Heart right ventricle (tissue), 16 donors: ENCODE measurements around the gene AHSP. TPM values are rescaled to one million over a fixed set of nuclear protein-coding genes. Genes with fewer than 3 reads are reported as not detected.

ENCODE experiments used
- ATAC-seq, 8 donors: fragments of 200-7000 bp; cut with Tn5 transposase; one replicate each; pipeline ENCODE4 v1.9.1; 2020; ENCODE audit warnings: mild to moderate bottlenecking in 8 of 8, moderate library complexity in 8 of 8, moderate number of reproducible peaks in 1 of 8
- DNase-seq, 2 donors: peaks; one replicate each; pipeline ENCODE4 v3.0.0-alpha.2; 2020
- H3K27ac ChIP-seq, 10 donors: fragments of 200-600 bp; sonication (generic) in 2 of 10; one replicate each; pipeline versions ENCODE4 v1.5.0 to v1.8.0; 2020 to 2022; ENCODE audit warnings: mild to moderate bottlenecking in 3 of 10
- H3K27me3 ChIP-seq, 7 donors: fragments of 200-600 bp; one replicate each; pipeline ENCODE4 v1.8.0; 2021 to 2022; ENCODE audit warnings: mild to moderate bottlenecking in 2 of 7
- H3K36me3 ChIP-seq, 9 donors: fragments of 200-600 bp; sonication (generic) in 1 of 9; one replicate each; pipeline versions ENCODE4 v1.5.0 to v1.8.0; 2020 to 2022; ENCODE audit warnings: mild to moderate bottlenecking in 2 of 9
- H3K4me1 ChIP-seq, 9 donors: fragments of 200-600 bp; sonication (generic) in 1 of 9; one replicate each; pipeline versions ENCODE4 v1.5.0 to v1.8.0; 2020 to 2022; ENCODE audit warnings: mild to moderate bottlenecking in 4 of 9
- H3K4me3 ChIP-seq, 10 donors: fragments of 200-600 bp; sonication (generic) in 2 of 10; one replicate each; pipeline versions ENCODE4 v1.5.0 to v1.8.0; 2020 to 2022; ENCODE audit warnings: mild to moderate bottlenecking in 7 of 10, moderate library complexity in 2 of 10
- H3K9me3 ChIP-seq, 11 donors: fragments of 200-600 bp in 10 of 11; sonication (generic) in 2 of 11; one replicate each; pipeline versions ENCODE4 v1.5.0 to v1.8.0; 2013 to 2022; ENCODE audit warnings: mild to moderate bottlenecking in 2 of 11, control low read depth in 1 of 11, moderate library complexity in 1 of 11
- CTCF ChIP-seq, 9 donors: fragments of 200-600 bp; sonication (generic) in 2 of 9; IDR thresholded peaks; one replicate each; pipeline versions ENCODE4 v1.5.0 to v1.8.0; 2021 to 2022; ENCODE audit warnings: antibody characterized with exemption in 9 of 9, mild to moderate bottlenecking in 5 of 9, moderate library complexity in 1 of 9
- WGBS, 2 donors: extraction: QIAGEN DNeasy Blood & Tissue Kit; methylation state at CpG; one replicate each; pipeline ENCODE4 v1.1.7; 2013; ENCODE audit warnings: inconsistent platforms in 1 of 2; 5-methylcytosine and 5-hydroxymethylcytosine counted together
- intact Hi-C, 10 donors: fragments of 100-400 bp; cut with DNase I; formaldehyde crosslinking; loops; one replicate each; pipeline versions ENCODE4 v1.11.1 to v1.14.2; 2022
- polyA plus RNA-seq, 2 donors: library from polyadenylated mRNA; stranded (reverse); fragments of 200-250 nt; gene quantifications; one replicate each; pipeline ENCODE4 v1.2.3, GENCODE V29; 2013
- total RNA-seq, 10 donors: library from RNA; stranded (reverse); fragmentation: NEBNext Ultra II Directional in 3 of 10; extraction: Animal tissue kit (Norgen Biotek cat#: 25700) in 3 of 10; gene quantifications; one replicate each; pipeline versions ENCODE4 v1.2.1 to v1.2.4, GENCODE V29; 2021 to 2023
- donor health status: Arrhythmogenic right ventricular cardiomyopathy.
- donor health status: ischemic (EF 13 %, LVEDD 7.1; RV severe dilation, severe dysfunction).
- donor health status: healthy with polysubstance abuse.
- donor health status: DM: no; HTN: yes; CAD: no.
- donor health status: DM: no; HTN: no; CAD: no.
- donor health status: ischemic (EF 25% LVEDD 6.9; RV normal size, moderate dysfunction).
- donor health status: ischemic (EF 25% LVEDD 5.7; RV mildly dilated, moderate dysfunction).
- donor health status: healthy.
- donor health status: DM: yes; HTN: yes; CAD: no.
- donor health status: Ischemic cardiomyopathy.
- donor health status: ischemic (EF 35%, LVEDD 5.7; RV mildly dilated, moderate dysfunction).
- donor health status: nonischemic (EF 11% LVEDD 7.7; RV severe dilation, severe dysfunction).
- donor health status: DM: yes; HTN: yes; CAD: no.
- donor health status: PGD.
- donor health status: ischemic (EF 29% LVEDD 5.4; RV normal size, mild dysfunction).
- donor health status: nonischemic (EF 23%, LVEDD 6.1; RV moderate dilation, normal function).

Gene AHSP
- total and polyA plus RNA-seq, 12 donors, result not detected

DNA sequence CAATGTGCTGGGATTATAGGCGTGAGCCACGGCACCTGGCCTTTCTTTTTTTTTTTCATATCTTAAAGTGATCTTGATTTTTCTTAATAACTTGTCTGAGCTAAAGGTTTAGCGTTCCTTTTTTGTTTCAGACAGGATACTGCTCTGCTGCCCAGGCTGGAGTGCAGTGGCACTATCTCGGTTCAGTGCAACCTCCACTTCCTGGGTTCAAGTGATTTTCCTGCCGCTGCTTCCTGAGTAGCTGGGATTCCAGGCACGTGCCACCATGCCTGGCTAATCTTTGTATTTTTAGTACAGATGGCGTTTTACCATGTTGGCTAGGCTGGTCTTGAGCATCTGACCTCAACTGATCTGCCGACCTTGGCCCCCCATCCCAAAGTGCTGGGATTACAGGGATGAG is 23.5 kb upstream of the AHSP start:
- peak overlapping the region in 7 of 10 donors; percentile 22 to 72 (median 54) for H3K27ac ChIP-seq

DNA sequence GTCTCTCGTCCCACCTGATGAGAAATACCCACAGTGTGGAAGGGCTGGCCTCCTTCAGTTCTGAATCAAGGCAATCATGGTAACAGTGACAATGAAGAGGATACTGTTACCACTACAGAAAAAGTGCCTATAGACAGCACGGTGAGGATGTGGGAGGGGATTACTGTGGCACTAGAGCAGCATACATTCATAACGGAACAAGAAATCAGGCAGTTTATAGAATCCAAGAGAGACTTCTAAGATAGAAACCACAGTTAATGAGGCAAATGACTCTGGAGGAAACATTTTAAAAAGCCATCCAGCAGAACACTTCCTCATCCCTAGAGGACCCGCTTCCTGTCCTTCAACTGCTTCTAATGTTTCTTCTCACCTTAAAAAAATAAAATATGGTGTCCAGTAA is 22.2 kb upstream of the AHSP start:
- no peak for ATAC-seq
- Histone ChIP-seq H3K36me3 (peaks cover 0 to 17% (median 3%) of the 10 kb centered on the region in 9 donors), H3K27ac (peak overlapping the region in 2 of 10 donors; percentile 67 to 72), H3K9me3 (no peaks in the 10 kb centered on the region), H3K27me3 (no peaks in the 10 kb centered on the region), H3K4me3 (no peak overlapping the region), H3K4me1 (peaks cover 5 to 70% (median 52%) of the 10 kb centered on the region in 9 donors)
- TF ChIP-seq CTCF (IDR thresholded peaks at IDR 0.05), result no peak
- no peak for DNase-seq
- 63 to 71% methylated on average over 4 of the region's 4 CpGs for WGBS, 2 donors
- intact Hi-C loops, result loop anchor here in 6 of 10 donors (5.0 to 10.0 kb wide), 5 partner anchors 33 to 359 kb away; partner anchors contain the start of gene TGFB1I1 (in 4 of the 6)

More for the DNA sequence above, 23.5 kb upstream of the AHSP start:
- Histone ChIP-seq H3K4me1 (peaks cover 2 to 60% (median 46%) of the 10 kb centered on the region in 9 donors), H3K27me3 (no peaks in the 10 kb centered on the region), H3K36me3 (peaks cover 0 to 30% (median 16%) of the 10 kb centered on the region in 9 donors), H3K9me3 (no peaks in the 10 kb centered on the region), H3K4me3 (no peak overlapping the region)
- DNase-seq (no peak), ATAC-seq (peak in 2 of 8 donors; percentile 9 to 44)
- intact Hi-C loops, result loop anchor here in 2 of 10 donors (5.0 to 10.0 kb wide), 4 partner anchors 42 to 361 kb away; a partner anchor contains a TSS
- no peak for TF ChIP-seq CTCF (IDR thresholded peaks at IDR 0.05)
- 30 to 34% methylated on average over 8 of the region's 8 CpGs for WGBS, 2 donors

DNA sequence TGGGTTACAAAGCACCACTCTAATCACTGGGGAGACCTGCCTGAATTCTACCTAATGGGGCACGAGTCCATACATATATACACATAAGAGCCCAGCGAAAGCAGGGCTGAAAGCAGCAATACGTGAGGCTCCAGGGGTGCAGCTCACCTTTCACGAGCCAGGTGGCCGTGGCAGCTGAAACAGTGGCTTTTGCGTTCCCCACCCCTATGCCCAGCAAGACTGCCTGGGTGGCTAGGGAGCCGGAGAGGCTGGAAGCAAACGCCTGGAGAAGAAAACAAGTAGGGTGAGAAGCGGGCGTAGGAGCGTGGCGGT is 20.1 kb upstream of the AHSP start:
- TF ChIP-seq CTCF (IDR thresholded peaks at IDR 0.05), result no peak
- WGBS, 2 donors, result 1 to 2% methylated on average over 12 of the region's 12 CpGs
- peak in 3 of 8 donors; percentile 3 to 16 (median 9) for ATAC-seq
- H3K27me3 ChIP-seq, result no peaks in the 10 kb centered on the region
- intact Hi-C loops, result loop anchor here in 6 of 10 donors (5.0 to 10.0 kb wide), 5 partner anchors 35 to 357 kb away; partner anchors contain the start of gene TGFB1I1 (in 4 of the 6)
- DNase-seq, result no peak
- peak overlapping the region; percentile 83 to 99 (median 95) for H3K27ac ChIP-seq
- no peaks in the 10 kb centered on the region for H3K9me3 ChIP-seq
- peaks cover 0 to 15% (median 0%) of the 10 kb centered on the region in 9 donors for H3K36me3 ChIP-seq
- peaks cover 5 to 64% (median 52%) of the 10 kb centered on the region in 9 donors for H3K4me1 ChIP-seq
- H3K4me3 ChIP-seq, result peak overlapping the region; percentile 79 to 98 (median 88)

DNA sequence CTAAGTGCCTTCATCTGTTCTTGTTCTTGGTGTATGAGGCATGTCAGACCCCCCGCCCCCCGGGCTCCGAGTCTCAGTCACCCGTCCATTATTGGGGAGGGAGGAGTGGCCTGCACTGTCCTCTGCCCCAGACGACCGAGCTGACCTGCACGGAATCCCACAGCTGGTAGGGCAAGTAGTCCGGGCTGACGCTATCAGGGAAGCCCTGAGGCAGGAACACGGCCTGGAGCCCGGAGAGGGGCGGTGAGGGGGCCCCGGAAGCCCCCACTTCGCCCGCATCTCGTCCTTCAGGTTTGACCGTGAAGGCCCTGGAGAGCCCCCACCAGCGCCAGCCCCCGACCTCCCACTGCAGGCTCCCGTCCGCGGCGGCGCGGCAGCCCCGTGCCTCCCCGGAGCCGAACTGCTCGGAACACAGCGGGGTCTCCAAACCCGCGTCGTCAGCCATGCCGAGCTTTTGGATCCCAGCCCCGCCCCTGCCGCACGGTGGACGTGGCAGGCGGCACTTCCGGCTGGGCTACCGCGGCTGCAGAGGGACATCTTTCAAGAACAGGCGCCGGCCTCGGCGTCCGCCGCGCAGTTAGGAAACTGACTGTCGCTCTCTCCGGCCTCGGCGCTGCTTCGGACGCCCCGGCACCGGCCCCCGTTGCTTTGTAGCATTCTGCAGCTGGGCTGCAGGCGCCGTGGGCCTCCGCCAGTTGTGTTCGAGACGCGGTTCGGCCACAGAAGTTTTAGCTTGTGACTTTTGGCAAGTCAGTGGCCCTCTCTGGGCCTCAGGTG is 19.6 kb upstream of the AHSP start, which contains the start of gene RUSF1:
TSS of gene RUSF1 (minus strand) at position 463 of the 777 bp plus-strand sequence. CDS start at position 445, 18 bp downstream.
- DNase-seq (peak; percentile 92 to 93), ATAC-seq (peak; percentile 96 to 97 (median 97))
- peaks cover 0 to 15% (median 0%) of the 10 kb centered on the region in 9 donors for H3K36me3 ChIP-seq
- WGBS, 2 donors, result 0% methylated on average over 64 to 65 of the region's 65 CpGs
- no peaks in the 10 kb centered on the region for H3K9me3 ChIP-seq
- H3K4me1 ChIP-seq, result peaks cover 5 to 58% (median 48%) of the 10 kb centered on the region in 9 donors
- peak within 1 kb of the TSS; percentile 79 to 98 (median 88) for H3K4me3 ChIP-seq
- no peak for TF ChIP-seq CTCF (IDR thresholded peaks at IDR 0.05)
- H3K27ac ChIP-seq, result peak within 1 kb of the TSS; percentile 83 to 99 (median 95)
- intact Hi-C loops, result loop anchor here in 7 of 10 donors (1.0 to 10.0 kb wide), 7 partner anchors 36 to 357 kb away; partner anchors contain the start of genes TGFB1I1 (in 4 of the 7) and ARMC5 (in 1 of the 7)
- no peaks in the 10 kb centered on the region for H3K27me3 ChIP-seq
